Large intestine (tissue), 3 donors: ENCODE results near the gene HSPB6. TPM values are rescaled to one million over a fixed set of nuclear protein-coding genes. Genes with fewer than 3 reads are reported as not detected.

ENCODE experiments used
- DNase-seq, 2 donors: peaks; one replicate each; pipeline versions ENCODE4 v3.0.0 to v3.0.0-alpha.2; 2013
- H3K27ac ChIP-seq: one replicate; pipeline ENCODE4 v1.5.1; 2013; ENCODE audit warnings: low read length
- H3K27me3 ChIP-seq: 2 replicates; pipeline ENCODE4 v1.6.1; 2013; ENCODE audit warnings: low read length; ENCODE audit not compliant: control insufficient read depth, insufficient read depth
- H3K36me3 ChIP-seq: 2 replicates; pipeline ENCODE4 v1.6.1; 2013; ENCODE audit warnings: low read length; ENCODE audit not compliant: control insufficient read depth, insufficient read depth
- H3K4me1 ChIP-seq: one replicate; pipeline ENCODE4 v1.6.1; 2013; ENCODE audit warnings: low read length; ENCODE audit not compliant: control insufficient read depth, insufficient read depth
- H3K4me3 ChIP-seq: one replicate; pipeline ENCODE4 v1.5.1; 2013; ENCODE audit warnings: low read length
- H3K9me3 ChIP-seq: one replicate; pipeline ENCODE4 v1.6.1; 2013; ENCODE audit warnings: mild to moderate bottlenecking, low read depth, low read length, moderate library complexity; ENCODE audit not compliant: control insufficient read depth
- WGBS: methylation state at CpG from one replicate; pipeline ENCODE4 v1.1.5; 2013; ENCODE audit warnings: low lambda C conversion rate; ENCODE audit not compliant: insufficient coverage; 5-methylcytosine and 5-hydroxymethylcytosine counted together
- polyA plus RNA-seq: library from polyadenylated mRNA; unstranded; fragments of 120-200 nt; gene quantifications from one replicate; pipeline ENCODE4 v1.2.1, GENCODE V29; 2013

The HSPB6 gene
- polyA plus RNA-seq, 1 donor = 50.2 TPM

- Histone ChIP-seq H3K36me3 (no peaks in the 10 kb centered on the region), H3K4me3 (no peak overlapping the region), H3K27ac (no peak overlapping the region), H3K9me3 (no peaks in the 10 kb centered on the region), H3K4me1 (no peaks in the 10 kb centered on the region), H3K27me3 (peaks cover 20% of the 10 kb centered on the region)
- no CpG with 5 or more reads among the region's 8 CpGs for WGBS
- DNase-seq = no peak
Measured at GRCh38 chr19:35792888-35793287, 36.1 kb upstream of the HSPB6 start.

DNA sequence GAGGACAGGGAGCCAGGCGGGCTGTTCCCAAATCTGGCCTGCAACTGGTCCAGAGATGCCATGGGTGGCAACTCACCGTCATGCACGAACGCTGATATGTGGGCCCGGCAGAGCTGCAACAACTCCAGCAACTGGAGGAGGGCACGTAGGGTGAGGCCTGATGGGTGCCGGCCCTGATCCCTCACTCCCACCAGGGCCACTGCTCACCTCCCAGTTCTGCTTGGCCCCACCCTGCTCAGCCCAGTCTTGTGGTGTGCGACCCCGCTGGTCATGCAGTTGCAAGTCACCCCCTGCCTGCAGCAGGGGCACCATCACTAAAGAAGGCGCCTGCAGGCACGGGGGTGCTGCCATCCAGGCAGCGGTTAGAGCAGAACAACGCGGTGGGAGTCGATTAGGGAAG, 35.5 kb upstream of the HSPB6 start:
- peaks cover 14% of the 10 kb centered on the region for H3K27me3 ChIP-seq

DNA sequence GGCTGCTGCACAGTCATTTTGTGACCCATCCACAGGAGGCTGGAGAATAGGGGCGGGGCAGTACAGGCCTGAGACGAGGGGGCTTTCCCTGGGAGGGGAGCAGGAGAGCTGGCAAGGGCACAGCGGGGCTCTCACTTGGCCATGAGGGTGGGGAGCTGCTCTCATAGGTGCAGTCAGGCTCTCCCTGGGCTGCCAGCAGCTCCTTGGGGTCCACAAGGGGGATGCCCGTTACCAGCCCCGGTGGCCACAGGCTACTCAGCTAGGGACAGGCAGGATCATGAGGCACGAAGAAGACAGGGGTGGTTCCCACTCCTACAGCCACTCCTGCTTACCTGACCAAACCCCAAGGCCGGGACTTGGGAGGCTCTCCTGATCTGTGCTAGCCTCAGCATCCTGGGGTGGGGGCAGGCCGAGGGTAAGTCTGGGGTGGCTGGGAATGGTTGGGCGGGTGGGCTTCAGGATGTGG, 35.0 kb upstream of the HSPB6 start:
- H3K4me1 ChIP-seq = no peaks in the 10 kb centered on the region

More for the DNA sequence above, 35.5 kb upstream of the HSPB6 start:
- no peaks in the 10 kb centered on the region for H3K9me3 ChIP-seq
- H3K4me1 ChIP-seq = no peaks in the 10 kb centered on the region
- 96% methylated on average over 4 of the region's 15 CpGs for WGBS
- no peak overlapping the region for H3K27ac ChIP-seq
- no peak for DNase-seq
- no peaks in the 10 kb centered on the region for H3K36me3 ChIP-seq
- H3K4me3 ChIP-seq = no peak overlapping the region

DNA sequence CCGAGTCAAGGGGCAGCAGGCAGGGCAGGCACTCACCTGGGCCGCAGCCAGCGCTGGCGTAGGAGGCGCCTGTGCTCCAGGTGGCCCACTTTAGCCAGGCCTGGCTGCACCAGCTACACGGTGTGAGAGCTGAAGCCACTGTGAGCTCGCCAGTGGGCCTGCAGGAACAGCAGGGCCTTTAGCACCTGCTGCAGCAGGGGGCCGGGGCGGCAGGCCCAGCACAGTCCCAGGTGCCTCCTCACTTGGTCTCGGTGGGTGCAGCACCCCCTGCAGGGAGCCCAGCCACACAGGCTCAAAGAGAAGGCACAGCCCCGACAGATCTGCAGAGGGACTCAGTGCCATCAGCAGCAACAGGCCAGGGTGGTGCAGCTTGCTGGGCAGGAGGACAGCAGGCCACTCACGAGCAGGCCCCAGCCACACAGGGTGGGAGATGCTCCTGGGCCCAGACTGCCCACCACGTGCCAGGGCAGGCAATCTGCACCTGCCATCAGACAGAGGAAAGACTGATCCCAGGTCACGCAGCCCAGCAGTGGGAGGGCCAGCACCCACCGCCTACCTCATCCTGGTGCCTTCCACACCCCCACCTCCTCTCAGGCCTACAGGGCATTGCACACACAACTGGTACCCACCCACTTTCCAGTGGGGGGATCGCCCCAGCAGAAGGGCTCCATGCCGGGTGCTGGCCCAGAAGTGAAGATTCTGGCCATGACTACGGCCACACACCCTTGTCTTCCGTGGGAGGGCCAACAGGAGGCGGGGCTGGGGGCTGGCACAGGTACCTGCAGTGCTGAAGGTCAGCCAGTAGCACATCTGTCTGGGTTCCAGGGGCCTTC, 34.4 kb upstream of the HSPB6 start:
- no CpG with 5 or more reads among the region's 20 CpGs for WGBS
- no peaks in the 10 kb centered on the region for H3K9me3 ChIP-seq

More for the DNA sequence above, 35.0 kb upstream of the HSPB6 start:
- Histone ChIP-seq H3K4me3 (no peak overlapping the region), H3K27me3 (peaks cover 10% of the 10 kb centered on the region), H3K9me3 (no peaks in the 10 kb centered on the region), H3K36me3 (no peaks in the 10 kb centered on the region), H3K27ac (no peak overlapping the region)
- no CpG with 5 or more reads among the region's 9 CpGs for WGBS
- DNase-seq = no peak

GRCh38 chr19:35789978-35790944, 33.4 kb upstream of the HSPB6 start:
- peaks cover 10% of the 10 kb centered on the region for H3K4me1 ChIP-seq
- H3K4me3 ChIP-seq = no peak overlapping the region
- no peak overlapping the region for H3K27ac ChIP-seq
- DNase-seq = no peak
- no CpG with 5 or more reads among the region's 19 CpGs for WGBS
- no peaks in the 10 kb centered on the region for H3K9me3 ChIP-seq
- H3K36me3 ChIP-seq = no peaks in the 10 kb centered on the region
- H3K27me3 ChIP-seq = no peaks in the 10 kb centered on the region

More for the DNA sequence above, 34.4 kb upstream of the HSPB6 start:
- peaks cover 3% of the 10 kb centered on the region for H3K4me1 ChIP-seq
- H3K27me3 ChIP-seq = peaks cover 3% of the 10 kb centered on the region
- no peaks in the 10 kb centered on the region for H3K36me3 ChIP-seq
- no peak overlapping the region for H3K27ac ChIP-seq
- H3K4me3 ChIP-seq = no peak overlapping the region
- DNase-seq = no peak

DNA sequence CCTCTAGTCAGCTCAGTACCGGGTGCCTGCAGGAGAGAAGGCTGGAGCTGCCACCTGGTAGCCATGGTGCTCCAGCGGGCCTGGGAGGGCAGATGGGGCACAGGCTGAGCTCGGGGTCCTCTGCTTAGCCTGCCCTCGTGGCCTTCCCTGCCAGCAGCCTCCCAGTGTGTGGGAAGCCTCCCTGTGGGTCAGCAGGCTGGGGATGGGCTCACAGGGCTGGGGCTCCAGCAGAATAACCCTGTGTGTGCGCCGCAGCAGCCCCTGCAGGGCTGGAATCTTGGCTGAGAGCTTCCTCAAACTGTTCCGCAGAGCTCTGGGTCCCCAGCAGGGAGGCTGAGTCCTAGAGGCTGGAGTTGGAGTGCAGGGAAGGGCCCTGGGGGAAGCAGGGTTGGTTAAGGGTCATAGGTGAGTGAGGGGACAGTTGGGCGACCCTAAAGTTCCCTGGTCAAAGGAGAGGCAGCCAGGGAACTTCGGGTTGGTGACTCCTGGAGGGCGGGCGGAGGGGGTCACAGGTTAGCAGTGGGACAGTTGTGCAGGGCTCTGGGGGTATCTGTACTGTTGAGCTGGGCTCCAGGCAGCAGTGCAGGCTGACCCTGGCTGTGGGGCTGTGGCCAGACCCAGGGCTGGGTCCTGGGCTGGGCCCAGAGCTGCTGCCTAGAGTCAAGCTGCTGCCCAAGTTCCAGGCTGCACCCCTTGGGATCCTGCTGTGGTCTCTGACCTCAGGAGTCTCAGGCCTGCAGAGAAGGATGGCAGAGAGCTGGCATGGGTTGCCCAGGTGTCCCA, 32.6 kb upstream of the HSPB6 start:
- no CpG with 5 or more reads among the region's 11 CpGs for WGBS
- H3K27me3 ChIP-seq = no peaks in the 10 kb centered on the region
- no peak overlapping the region for H3K4me3 ChIP-seq
- H3K4me1 ChIP-seq = peaks cover 13% of the 10 kb centered on the region
- no peak for DNase-seq
- no peaks in the 10 kb centered on the region for H3K36me3 ChIP-seq
- H3K27ac ChIP-seq = no peak overlapping the region
- no peaks in the 10 kb centered on the region for H3K9me3 ChIP-seq

- WGBS = no CpG with 5 or more reads among the region's 12 CpGs
- no peaks in the 10 kb centered on the region for H3K27me3 ChIP-seq
Measured at GRCh38 chr19:35788205-35788960, 31.6 kb upstream of the HSPB6 start.

DNA sequence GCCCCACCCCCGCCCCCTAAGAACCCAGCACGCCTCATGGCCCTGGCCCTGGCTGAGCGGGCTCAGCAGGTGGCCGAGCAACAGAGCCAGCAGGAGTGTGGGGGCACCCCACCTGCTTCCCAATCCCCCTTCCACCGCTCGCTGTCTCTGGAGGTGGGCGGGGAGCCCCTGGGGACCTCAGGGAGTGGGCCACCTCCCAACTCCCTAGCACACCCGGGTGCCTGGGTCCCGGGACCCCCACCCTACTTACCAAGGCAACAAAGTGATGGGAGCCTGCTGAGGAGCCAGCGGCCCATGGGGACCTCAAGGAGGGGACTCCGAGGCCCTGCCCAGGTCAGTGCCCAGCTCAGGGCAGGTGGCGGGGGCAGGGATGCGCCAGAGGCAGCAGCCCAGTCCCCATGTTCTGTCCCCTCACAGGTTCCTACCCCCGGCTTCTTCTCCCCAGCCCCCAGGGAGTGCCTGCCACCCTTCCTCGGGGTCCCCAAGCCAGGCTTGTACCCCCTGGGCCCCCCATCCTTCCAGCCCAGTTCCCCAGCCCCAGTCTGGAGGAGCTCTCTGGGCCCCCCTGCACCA, 30.5 kb upstream of the HSPB6 start:
- no peak for DNase-seq
- H3K4me3 ChIP-seq = no peak overlapping the region
- peaks cover 4% of the 10 kb centered on the region for H3K36me3 ChIP-seq
- no peaks in the 10 kb centered on the region for H3K9me3 ChIP-seq
- no peak overlapping the region for H3K27ac ChIP-seq
- no peaks in the 10 kb centered on the region for H3K27me3 ChIP-seq
- peaks cover 17% of the 10 kb centered on the region for H3K4me1 ChIP-seq
- WGBS = no CpG with 5 or more reads among the region's 15 CpGs

More at GRCh38 chr19:35788205-35788960, 31.6 kb upstream of the HSPB6 start:
- Histone ChIP-seq H3K4me1 (peaks cover 16% of the 10 kb centered on the region), H3K4me3 (no peak overlapping the region), H3K9me3 (no peaks in the 10 kb centered on the region), H3K27ac (no peak overlapping the region), H3K36me3 (no peaks in the 10 kb centered on the region)
- DNase-seq = no peak
